Lower leg skin (tissue), 3 donors: ENCODE results near the gene FRMD1.

Experiments
- CTCF ChIP-seq, 3 donors: fragments of 450-650 bp; IDR thresholded peaks; one replicate each; pipeline ENCODE4 v1.5.1; 2016; ENCODE audit warnings: antibody characterized with exemption in 3 of 3, mild to moderate bottlenecking in 3 of 3, moderate library complexity in 2 of 3
- POLR2A ChIP-seq, 2 donors: fragments of 450-650 bp; IDR thresholded peaks; one replicate each; pipeline ENCODE4 v1.6.1; 2016 to 2017; ENCODE audit warnings: antibody characterized with exemption in 2 of 2, mild to moderate bottlenecking in 1 of 2, moderate library complexity in 1 of 2

- no peak for TF ChIP-seq CTCF (IDR thresholded peaks at IDR 0.05)
- no peak for TF ChIP-seq POLR2A (IDR thresholded peaks at IDR 0.05)
Observed at GRCh38 chr6:168088161-168089053, 9.4 kb upstream of the FRMD1 start.
